GM12878 (cell line): ENCODE data around the gene TCP11L2.

Source experiments
- HDAC6 ChIP-seq: fragments of 200-600 bp; sonication (generic); IDR thresholded peaks from one replicate; pipeline ENCODE4 v1.8.0; 2017; ENCODE audit warnings: antibody characterized with exemption; ENCODE audit not compliant: unreplicated experiment
- POLR2A ChIP-seq: IDR thresholded peaks from 2 replicates; pipeline ENCODE4 v1.6.1; 2011; ENCODE audit warnings: low read depth, mild to moderate bottlenecking, low read length
- YY1 ChIP-seq: IDR thresholded peaks from 2 replicates; pipeline ENCODE4 v1.6.1; 2011; ENCODE audit warnings: low read depth, mild to moderate bottlenecking, low read length
- TF ChIP-seq, protein P1 (sequence below), 3 experiments: IDR thresholded peaks in 2 of 3; conservative IDR thresholded peaks in 1 of 3; 2 replicates each; pipeline ENCODE4 v1.5.1; 2011; ENCODE audit warnings: low read depth in 3 of 3, low read length in 3 of 3, mild to moderate bottlenecking in 3 of 3, control low read depth in 2 of 3, moderate library complexity in 2 of 3, inconsistent platforms in 1 of 3, mixed read lengths in 1 of 3; ENCODE audit not compliant: control insufficient read depth in 2 of 3, insufficient read depth in 1 of 3; ENCODE audit errors: extremely low read depth in 1 of 3

DNA sequence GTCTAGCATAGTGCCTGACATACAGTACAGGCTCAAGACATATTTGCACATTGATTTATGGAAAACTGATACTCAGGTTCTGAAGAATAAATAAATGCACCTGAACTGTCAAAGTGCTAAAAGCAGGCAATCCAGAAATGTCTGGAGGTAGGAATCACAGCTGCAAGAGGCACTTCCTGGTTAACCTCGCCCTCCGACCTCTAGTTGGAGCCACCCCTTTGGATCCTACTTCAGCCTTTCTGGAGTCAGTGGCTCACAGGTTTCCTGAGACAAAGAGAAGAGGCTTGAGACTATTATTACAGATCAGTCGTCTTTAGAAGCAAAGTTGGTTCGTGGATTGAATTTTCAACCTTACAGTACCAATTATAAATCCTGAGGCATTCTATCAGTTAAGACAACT, 13.0 kb downstream of the TCP11L2 start:
- TF ChIP-seq HDAC6 (no peak), POLR2A (no peak), YY1 (no peak)
- TF ChIP-seq, protein P1, sequence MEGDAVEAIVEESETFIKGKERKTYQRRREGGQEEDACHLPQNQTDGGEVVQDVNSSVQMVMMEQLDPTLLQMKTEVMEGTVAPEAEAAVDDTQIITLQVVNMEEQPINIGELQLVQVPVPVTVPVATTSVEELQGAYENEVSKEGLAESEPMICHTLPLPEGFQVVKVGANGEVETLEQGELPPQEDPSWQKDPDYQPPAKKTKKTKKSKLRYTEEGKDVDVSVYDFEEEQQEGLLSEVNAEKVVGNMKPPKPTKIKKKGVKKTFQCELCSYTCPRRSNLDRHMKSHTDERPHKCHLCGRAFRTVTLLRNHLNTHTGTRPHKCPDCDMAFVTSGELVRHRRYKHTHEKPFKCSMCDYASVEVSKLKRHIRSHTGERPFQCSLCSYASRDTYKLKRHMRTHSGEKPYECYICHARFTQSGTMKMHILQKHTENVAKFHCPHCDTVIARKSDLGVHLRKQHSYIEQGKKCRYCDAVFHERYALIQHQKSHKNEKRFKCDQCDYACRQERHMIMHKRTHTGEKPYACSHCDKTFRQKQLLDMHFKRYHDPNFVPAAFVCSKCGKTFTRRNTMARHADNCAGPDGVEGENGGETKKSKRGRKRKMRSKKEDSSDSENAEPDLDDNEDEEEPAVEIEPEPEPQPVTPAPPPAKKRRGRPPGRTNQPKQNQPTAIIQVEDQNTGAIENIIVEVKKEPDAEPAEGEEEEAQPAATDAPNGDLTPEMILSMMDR (IDR thresholded peaks at IDR 0.05 in 2 of 3, conservative IDR thresholded peaks at IDR 0.05 in 1 of 3; ENCODE audit: control insufficient read depth in 2 of 3, extremely low read depth in 1 of 3, insufficient read depth in 1 of 3, low read depth in 3 of 3, low read length in 3 of 3) = no peak
